Measurements from ENCODE around the gene TRDN.
"Not testable (repeated sequence)": the region's sequence is repeated elsewhere in the genome, so short reads cannot be mapped to it uniquely, and the experiment has no call there.

The TRDN gene

DNA sequence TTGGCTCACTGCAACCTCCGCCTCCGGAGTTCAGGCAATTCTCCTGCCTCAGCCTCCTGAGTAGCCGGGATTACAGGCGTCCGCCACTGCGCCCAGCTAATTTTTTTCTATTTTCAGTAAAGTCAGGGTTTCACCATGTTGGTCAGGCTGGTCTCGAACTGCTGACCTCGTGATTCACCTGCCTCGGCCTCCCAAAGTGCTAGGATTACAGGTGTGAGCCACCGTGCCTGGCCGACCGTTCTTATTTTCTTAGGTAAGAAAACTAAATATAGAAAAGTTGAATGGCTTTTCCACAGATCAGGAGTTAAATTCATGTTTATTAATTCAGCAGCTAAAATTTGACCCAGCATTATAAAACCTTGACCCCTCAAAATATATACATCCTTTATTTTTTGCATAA, 238.7 kb downstream of the TRDN start:
- DNase-seq (ENCODE audit: low spot score) = no peak

DNA sequence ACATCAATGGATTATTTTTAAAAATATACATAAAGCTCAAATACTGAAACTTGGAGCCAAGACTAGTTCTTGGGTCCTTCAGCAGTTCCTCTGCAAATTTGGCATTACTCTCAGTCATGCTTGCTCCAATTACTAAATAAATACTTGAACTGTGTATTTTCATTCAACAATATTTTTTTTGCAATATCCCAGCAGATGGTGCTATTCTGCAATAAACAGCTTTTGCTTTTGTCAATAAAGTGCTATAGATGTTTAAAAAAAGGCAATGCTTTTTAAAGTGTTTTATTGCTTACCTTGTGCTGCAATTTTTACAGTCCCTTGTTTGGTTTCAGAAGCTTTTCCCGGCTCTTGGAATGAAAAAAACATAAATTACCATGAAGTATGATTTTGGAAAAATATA, 243.4 kb downstream of the TRDN start:
- DNase-seq (ENCODE audit: low spot score) = peak; percentile 6

DNA sequence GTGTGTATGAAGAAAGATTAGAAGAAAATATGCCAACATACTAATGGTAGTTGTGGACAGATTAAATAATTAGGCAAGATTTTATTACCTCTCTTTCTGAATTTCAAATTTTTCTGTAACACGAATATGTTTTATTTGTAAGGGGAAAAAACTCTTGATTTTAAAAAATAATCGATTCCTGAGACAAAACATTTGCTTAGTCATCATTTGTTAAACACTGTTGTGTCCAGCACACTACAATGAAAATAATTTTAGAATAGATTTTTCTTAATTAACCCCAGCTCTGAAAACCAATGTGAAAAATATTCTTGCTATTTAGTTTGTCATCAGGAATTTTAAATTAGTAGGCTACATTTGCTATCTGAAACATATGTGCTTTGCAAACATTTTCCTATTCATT, 253.0 kb downstream of the TRDN start:
- DNase-seq (ENCODE audit: low spot score) = no peak

DNA sequence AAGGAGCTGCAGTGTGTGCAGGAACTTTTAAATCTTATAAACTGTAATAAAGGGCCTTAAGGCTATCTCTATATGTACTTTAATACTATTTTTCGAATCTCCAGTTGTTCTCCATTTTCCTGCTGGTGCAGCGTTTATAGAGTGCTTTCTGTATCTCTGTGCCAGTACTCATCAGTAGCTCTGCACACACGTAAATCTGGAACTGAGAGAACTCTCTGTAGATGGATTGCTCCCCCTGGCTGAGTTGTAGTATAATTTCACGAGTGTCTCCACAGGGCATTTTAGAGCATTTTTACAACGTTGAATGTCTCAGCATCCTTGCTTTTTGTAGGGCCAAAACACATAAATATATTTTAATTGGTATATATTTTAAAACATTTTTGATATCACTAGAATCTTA, 256.5 kb downstream of the TRDN start:
- no peak for DNase-seq (ENCODE audit: low spot score)

DNA sequence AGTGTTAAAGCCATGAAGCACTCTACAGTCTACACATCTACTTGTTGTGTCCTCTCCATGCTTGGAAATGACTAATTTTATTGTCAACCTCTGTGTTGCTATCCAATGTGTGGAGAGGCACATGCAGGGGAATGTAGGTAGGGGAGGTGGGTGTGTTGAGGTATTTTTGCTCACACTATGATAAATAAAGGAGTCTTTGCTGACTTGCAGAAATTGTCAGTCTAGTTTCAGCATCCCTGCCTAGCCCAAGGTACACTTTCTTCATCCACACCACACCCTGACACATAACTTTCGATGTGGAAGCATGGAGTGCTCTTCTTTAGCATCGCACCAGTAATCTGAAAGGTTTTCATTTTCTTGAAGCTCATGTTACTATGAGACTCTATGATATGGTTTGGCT, 264.0 kb downstream of the TRDN start:
- no peak for DNase-seq (ENCODE audit: low spot score)

DNA sequence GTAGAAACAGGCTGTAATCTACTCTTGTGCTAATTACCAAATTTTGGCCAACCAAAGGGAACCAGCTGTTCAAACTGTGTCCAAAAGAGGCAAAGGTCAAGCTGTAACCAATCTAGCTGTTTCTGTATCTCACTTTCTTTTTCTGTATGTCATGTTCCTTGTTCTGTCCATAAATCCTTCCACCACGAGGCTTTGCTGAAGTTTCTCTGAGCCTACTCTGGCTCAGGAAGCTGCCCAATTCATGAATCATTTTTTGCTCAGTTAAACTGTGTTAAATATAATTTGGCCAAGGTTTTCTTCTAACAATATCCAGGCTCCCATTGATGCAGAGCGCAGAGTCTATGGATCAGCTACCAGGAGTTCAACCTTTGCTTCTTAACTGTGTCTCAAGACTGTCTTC, 272.8 kb downstream of the TRDN start:
- no peak for DNase-seq (ENCODE audit: low spot score)

DNA sequence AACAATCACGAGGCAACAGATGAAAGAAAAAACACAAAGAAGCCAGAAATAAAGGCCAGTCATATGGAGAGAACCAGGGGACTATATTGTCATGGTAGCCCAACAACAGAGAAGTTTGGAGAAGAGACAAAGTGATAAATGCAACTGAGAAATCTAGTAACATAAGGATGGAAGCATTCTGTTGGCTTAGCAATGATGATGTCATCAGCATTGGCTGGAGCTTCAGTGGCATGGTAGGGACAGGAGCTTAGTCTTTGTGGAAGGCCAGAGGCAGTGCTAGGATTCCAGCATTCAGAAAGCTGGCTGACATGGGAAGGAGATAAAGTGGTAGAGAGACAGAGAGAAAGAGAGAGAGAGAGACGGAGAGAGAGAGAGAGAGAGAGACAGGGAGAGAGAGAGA, 276.4 kb downstream of the TRDN start:
- DNase-seq (ENCODE audit: low spot score) = no peak

DNA sequence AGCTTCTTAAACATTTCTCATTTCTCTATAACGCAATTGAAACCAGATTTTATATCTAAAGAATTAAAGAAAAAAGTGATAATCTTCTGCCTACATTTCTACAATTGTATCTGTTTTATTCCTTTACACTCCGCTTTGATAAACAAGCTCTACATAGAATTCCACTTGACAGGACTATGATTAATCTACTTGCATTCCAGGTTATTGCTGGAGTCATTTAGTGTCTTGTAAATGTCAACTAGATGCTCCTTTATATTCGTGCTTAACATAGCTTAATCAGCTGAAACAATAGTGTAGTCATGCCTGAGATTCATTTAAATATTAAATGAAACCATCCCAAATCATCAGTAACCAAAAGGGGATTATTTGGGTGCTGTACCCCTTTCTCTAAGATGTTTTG, 284.0 kb downstream of the TRDN start:
- DNase-seq (ENCODE audit: low spot score) = no peak

DNA sequence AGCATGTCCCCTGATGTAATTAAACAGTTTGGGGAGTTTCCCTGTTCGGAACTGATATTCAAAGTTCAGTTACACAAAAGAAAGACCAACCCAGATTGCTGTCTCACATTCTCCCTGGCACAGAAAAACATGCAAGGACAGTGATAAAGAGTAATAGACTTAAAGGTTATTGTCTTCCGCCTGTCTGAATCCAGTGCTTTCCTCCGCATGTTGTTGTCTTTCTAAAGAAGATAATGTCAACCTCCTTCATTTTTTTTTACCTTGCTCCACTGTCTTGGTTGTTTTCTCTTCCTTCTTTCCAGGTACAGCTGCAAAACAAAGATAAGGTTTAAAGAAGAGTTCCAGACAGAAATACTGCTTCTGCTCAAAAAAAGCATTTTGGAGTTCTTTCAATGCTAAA, 284.5 kb downstream of the TRDN start:
- no peak for DNase-seq (ENCODE audit: low spot score)

DNA sequence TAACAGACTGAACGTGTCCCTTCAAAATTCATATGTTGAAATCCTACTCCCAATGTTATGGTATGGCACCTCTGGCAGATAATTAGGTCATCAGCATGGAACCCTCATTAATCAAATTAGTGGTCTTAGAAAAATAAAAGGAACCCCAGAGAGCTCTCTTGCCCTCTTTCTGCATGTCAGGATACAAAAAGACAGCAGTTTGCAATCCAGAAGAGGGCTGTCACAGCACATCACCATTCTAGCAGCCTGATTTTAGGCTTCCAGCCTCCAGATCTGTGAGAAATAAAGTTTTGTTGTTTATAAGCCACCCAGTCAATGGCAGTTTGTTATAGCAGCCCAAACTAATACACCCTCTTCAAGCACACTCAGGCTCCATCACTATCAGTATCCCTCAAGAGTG, 292.9 kb downstream of the TRDN start:
- no peak for DNase-seq (ENCODE audit: low spot score)

DNA sequence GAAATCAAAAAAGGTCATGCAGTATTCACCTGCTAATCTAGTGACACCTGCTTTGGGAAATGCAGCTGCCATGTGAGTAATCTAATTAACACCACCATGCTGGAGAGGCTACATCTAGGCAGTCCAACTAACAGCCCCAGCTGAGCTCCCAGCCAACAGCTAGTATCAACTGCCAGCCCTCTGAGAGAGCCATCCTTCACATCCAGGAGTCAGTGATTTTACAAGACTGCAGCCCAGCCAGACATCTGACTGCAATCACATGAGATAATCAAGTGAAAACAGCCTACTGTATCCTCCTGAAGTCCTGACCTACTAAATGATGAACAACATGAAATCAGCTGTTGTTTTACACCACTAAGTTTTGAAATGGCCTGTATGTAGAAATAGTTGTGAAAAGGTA, 298.4 kb downstream of the TRDN start:
- DNase-seq (ENCODE audit: low spot score) = no peak

DNA sequence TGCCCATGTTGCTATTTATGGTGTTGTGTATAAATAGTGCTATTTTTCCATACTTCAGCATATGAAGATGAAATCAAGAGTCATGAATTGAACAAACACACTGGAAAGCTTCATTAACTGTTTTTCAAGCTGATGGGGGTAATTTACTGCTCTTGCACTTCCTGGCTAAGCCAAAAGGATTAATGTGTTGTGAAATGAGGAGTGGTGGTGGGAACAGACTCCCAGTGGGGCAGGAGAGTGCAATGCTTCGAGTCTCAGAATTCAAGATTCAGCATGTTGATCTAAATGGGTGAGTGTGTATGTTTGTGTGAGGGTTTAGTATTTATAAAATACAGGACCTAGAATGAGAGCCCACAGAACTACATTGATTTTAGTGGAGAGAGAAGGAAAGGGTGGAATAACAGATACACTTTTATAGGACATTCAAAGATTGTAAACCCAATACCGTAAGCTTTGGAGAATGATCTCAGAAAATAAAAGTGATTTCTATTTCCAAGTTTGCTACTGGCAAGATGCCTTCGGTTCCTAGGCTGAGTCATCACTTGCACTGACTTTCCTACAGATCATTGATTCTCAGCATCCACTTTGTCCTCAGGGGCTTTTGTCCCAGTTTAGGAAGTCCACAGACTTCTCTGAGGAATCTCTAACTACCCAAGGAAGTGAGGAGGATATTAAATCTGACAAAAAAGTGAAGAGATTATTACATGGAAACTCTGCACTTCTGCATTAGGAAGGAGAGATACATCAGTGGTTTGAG, 303.6 kb downstream of the TRDN start:
- DNase-seq (ENCODE audit: low spot score) = no peak

DNA sequence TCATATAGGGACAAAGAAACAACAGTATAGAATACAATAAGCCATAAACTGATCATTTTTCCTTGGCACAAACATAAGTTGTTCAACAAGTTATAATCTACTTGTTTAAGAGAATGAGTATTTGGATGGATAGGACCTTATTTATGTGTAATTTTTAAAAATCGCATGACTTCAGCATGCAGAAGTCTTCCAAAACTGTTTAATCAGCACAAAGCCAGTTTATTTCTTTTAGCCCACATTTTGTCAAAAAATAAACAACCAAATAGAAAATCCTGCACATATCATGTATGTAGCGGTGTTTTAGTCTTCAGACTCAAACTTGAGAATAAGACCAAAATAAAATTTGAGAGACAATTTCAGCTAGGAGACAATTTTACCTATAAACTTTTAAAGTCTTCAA, 304.7 kb downstream of the TRDN start:
- DNase-seq (ENCODE audit: low spot score) = no peak

DNA sequence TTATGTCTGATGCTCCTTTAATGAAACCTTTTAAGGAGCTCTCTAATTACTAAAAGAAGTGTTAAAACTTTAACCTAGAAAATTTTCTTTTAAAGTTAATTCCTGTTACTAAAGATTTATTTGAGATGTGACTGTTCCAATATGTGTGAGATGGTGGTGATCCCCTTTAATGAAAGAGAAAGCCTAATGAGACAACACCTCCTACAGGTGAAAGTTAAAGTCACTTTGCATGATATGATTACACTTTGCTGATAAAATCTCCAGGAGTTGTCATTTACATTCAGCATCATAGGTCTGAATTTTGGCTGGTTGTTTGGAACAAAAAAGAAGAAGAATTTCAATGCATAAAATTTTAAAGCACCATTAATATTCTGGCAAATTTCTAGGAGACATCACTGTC, 307.4 kb downstream of the TRDN start:
- no peak for DNase-seq (ENCODE audit: low spot score)

DNA sequence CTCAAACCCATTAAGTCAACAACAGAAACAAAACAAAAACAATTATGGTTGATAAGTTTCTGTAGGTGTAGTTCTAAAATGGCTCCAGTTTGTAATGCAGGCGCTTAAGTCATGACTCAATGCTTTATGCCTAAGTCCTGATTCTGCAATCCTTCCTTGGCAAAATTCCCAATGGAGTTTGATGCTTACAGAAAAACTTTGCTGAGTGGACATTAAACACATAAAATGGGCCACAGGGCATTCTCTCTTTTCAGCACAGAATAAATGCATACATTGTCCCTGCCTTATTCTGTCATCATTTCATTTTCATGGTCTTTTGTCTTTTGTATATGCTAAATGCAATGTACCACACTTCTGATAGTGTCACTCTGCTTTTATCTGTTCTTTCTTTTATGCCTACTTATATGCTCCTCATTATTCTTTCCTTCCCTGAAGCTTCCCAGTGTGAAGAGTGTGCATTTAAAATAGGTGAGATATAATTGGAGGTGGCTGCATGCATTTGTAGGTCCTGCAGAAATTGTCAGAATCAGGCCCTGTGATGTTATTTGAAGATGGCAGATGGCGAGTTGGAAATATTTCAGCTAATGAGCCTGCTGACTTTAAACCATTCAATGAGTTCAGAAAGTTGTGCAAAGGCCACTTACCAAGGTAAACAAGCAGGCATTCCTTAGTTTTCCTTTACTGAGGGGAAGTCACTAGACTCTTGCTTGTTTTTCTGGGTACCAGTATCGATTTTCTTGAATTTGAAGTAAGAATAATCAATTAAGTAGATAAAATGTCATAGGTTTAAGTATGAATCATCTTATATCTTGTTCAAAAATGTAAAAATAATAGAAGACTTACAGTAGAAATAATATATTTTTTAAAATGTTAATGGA, 313.1 kb downstream of the TRDN start:
- DNase-seq (ENCODE audit: low spot score) = no peak

DNA sequence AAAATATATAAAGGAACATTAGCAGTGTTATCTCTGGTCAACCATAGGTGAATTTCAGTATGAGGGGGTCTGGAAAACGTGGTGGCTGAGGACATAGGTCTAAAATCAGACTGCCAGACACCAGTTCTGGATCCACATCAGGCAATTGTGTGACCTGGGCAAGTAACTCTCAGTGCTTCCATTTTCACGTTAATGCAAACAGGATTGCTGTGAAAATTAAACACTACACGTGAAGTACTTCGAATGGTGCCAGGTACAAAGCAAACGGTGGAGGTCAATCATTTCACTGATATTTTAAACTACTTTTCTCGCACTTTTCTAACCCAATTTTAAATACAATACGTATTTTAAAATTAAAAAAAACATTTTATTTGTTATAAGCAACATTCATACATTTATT, 315.7 kb downstream of the TRDN start:
- DNase-seq (ENCODE audit: low spot score) = no peak

DNA sequence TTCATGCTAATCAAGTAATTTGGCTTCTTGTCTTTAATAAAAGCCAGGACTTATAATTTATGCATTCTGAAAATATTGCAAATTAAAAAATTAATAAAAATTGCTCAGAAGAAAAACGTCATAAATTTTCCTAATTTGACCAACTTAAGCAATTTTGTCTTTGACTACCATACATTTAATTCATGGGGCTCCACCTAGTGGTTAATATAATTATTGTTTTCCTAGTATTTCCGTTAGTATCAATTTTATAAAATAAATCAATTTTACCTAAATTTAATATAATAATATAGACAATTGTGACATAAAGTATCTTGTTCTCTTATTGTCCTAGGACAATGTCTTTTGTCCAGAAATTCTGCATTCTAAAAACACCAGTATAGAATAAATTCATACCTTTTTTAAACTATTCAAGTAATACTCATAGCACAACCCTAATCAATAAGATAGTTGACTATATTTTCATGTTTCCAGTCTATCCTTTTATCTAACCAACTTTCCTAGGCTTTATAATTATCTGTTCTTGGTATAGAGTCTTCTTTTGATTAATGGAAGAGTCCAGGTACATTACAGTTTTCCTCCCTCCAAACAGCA, 319.9 kb downstream of the TRDN start:
- peak; percentile 16 for DNase-seq (ENCODE audit: low spot score)

DNA sequence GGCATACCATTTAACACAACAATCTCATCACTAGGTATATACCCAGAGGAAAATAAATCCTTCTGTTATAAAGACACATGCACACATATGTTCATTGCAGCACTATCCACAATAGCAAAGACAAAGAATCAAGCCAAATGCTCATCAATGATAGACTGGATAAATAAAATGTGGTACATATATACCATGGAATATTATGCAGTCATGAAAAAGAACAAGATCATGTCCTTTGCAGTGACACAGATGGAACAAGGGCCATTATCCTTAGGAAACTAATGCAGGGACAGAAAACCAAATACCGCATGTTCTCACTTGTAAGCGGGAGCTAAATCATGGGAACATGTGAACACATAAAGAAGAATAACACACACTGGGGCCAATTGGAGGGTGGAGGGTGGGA, 322.3 kb downstream of the TRDN start:
- not testable (repeated sequence) for DNase-seq (ENCODE audit: low spot score)

DNA sequence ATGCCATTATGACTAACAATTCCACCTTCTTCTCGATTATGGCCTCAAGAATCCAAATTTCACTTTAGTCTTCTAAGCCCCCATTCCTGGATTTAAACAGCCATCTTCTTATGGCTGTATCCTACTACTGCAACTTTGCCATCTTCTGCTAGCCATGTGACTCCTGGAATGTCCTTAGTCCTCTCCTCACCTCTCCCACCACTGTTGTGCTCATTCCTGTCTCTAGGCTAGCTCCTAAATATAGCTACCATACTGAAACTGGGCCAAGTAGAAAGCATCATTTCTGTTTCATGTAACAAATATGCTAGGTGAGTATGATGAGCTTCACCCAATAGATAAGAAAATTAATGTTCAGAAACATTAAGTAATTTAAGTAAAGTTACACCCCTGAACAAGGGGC, 327.6 kb downstream of the TRDN start:
- DNase-seq (ENCODE audit: low spot score) = no peak

DNA sequence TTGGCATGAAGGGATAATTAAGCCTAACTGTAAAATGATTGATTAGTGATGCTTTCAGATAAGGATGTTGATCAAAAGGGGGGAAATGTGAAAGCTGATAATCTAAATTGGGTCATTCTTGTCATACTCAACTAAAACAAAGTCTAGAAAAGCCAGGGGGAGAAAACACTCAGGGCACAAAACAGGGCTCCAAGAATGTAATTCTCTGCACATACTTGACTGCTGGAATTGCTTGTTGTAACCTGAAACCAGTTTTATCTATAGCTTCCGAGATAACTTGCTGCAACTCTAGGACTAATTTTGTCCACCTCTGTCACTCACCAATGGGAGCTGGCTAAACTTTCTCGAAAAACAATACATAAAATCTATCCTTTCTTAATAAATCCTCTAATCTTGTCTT, 330.4 kb downstream of the TRDN start:
- DNase-seq (ENCODE audit: low spot score) = no peak

DNA sequence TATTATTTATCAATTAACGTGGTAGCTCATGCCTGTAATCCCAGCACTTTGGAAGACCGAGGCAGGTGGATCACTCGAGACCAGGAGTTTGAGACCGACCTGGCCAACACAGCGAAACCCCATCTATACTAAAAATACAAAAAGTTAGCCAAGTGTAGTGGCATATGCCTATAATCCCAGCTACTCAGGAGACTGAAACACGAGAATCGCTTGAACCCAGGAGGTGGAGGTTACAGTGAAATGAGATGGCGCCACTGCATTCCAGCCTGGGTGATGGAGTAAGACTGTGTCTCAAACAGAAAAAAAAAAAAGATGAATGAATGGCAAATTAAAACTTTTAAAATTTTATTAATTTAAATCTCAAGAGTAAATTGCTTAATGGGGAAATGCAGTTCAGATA, 341.1 kb downstream of the TRDN start:
- no peak for DNase-seq (ENCODE audit: low spot score)

DNA sequence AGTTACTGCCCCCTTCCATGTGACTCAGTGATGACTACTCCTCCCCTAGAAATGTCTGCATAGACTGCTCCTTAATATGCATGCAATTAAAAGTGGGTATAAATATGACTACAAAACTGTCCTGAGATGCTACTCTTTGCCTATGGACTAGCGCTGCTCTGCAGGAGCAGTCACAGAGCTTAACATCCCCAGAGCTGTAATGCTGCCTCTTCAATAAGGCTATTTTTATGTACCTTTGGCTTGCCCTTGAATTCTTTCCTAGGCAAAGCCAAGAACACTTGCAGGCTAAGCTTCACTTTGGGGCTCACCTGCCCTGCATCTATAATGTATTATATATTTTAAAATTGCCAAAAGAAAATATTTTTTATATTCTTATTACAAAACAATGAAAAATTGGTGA, 341.6 kb downstream of the TRDN start:
- DNase-seq (ENCODE audit: low spot score) = no peak

DNA sequence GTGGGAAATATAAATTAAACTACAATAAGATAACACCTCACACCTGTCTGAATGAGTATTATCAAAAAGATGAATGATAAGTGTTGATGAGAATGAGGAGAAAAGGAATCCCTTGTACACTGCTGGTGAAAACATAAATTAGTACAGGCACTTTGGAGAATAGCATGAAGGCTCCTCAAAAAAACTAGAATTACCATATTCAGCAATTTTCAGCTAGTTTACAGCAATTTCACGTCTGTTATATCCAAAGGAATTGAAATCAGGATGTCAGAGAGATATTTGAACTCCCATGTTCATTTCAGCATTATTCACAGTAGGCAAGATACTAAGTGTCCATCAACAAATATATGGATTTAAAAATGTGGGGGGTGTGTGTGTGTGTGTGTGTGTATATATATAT, 348.1 kb downstream of the TRDN start:
- DNase-seq (ENCODE audit: low spot score) = no peak

Measured in kidney capillary endothelial cell (primary cell).